Kidney (tissue), 14 donors: ENCODE results near the gene PRR16. TPM values are rescaled to one million over a fixed set of nuclear protein-coding genes. Genes with fewer than 3 reads are reported as not detected.

Source experiments
- DNase-seq, 5 donors: peaks; one replicate each; pipeline ENCODE4 v3.0.0-alpha.2; 2013 to 2020
- FAIRE-seq: peaks from 2 replicates; lab custom pipeline; 2012; peaks lifted over from hg19 to GRCh38; lab: Jason Lieb, UNC
- H3K27ac ChIP-seq, 2 donors: one replicate each; pipeline ENCODE4 v1.7.0; 2013; ENCODE audit warnings: low read depth in 2 of 2, low read length in 2 of 2, inconsistent platforms in 1 of 2
- H3K27me3 ChIP-seq: one replicate; pipeline ENCODE4 v1.7.1; 2013; ENCODE audit warnings: low read length, inconsistent platforms; ENCODE audit not compliant: control insufficient read depth, insufficient read depth
- H3K36me3 ChIP-seq, 3 donors: one replicate each; pipeline versions ENCODE4 v1.7.0 to v1.7.1; 2013; ENCODE audit warnings: low read length in 3 of 3, control low read depth in 1 of 3, inconsistent platforms in 1 of 3; ENCODE audit not compliant: insufficient read depth in 3 of 3, control insufficient read depth in 2 of 3
- H3K4me1 ChIP-seq, 3 donors: one replicate each; pipeline versions ENCODE4 v1.7.0 to v1.7.1; 2013; ENCODE audit warnings: low read length in 3 of 3, inconsistent platforms in 1 of 3, low read depth in 1 of 3; ENCODE audit not compliant: control insufficient read depth in 2 of 3, insufficient read depth in 2 of 3
- H3K4me3 ChIP-seq, 3 donors: one replicate each; pipeline versions ENCODE4 v1.7.0 to v1.8.1; 2013; ENCODE audit warnings: low read length in 3 of 3, control low read depth in 1 of 3, inconsistent platforms in 1 of 3
- H3K9ac ChIP-seq, 3 donors: one replicate each; pipeline versions ENCODE4 v1.7.0 to v1.7.1; 2013; ENCODE audit warnings: low read length in 3 of 3, control low read depth in 1 of 3, inconsistent platforms in 1 of 3
- H3K9me3 ChIP-seq, 3 donors: one replicate each; pipeline versions ENCODE4 v1.7.0 to v1.7.1; 2013; ENCODE audit warnings: low read length in 3 of 3, control low read depth in 1 of 3, inconsistent platforms in 1 of 3; ENCODE audit not compliant: control insufficient read depth in 2 of 3, insufficient read depth in 1 of 3
- CTCF ChIP-seq: IDR thresholded peaks from 3 replicates; pipeline ENCODE4 v1.5.1; 2012; ENCODE audit warnings: mild to moderate bottlenecking, moderate library complexity, borderline replicate concordance; ENCODE audit not compliant: insufficient read depth; ENCODE audit errors: extremely low read depth
- intact Hi-C: fragments of 100-400 bp; cut with DNase I; formaldehyde crosslinking; loops from one replicate; pipeline ENCODE4 v1.11.1; 2022
- polyA plus RNA-seq: library from polyadenylated mRNA; stranded (reverse); fragments of 350-450 nt; fragmentation: Illumina TruSeq; extraction: RNeasy Lipid Tissue Mini Kit (QIAGEN cat#74804); gene quantifications from one replicate; pipeline ENCODE4 v1.2.3, GENCODE V29; 2014; ENCODE audit warnings: low read depth, low replicate concordance; ENCODE audit not compliant: insufficient read depth
- total RNA-seq: library from RNA; stranded (reverse); fragmentation: NEBNext Ultra II Directional; extraction: Animal tissue kit (Norgen Biotek cat#: 25700); gene quantifications from one replicate; pipeline ENCODE4 v1.2.1, GENCODE V29; 2021
- donor health status: control.
- donor health status: control.
- donor health status: control.
- donor health status: control.
- donor health status: control.
- donor health status: DM: yes; HTN: yes; CAD: no.
- donor health status: Normal renal cell carcinoma (clear cell type).

Gene PRR16
- total and polyA plus RNA-seq, 2 donors from 2014 or later, result 2.4 to 3.6 TPM

- intact Hi-C loops, result no loop called here
- Histone ChIP-seq H3K4me1 (no peaks in the 10 kb centered on the region), H3K9ac (no peak overlapping the region), H3K36me3 (no peaks in the 10 kb centered on the region), H3K4me3 (no peak overlapping the region), H3K9me3 (no peaks in the 10 kb centered on the region), H3K27me3 (no peaks in the 10 kb centered on the region), H3K27ac (no peak overlapping the region)
- DNase-seq (no peak), FAIRE-seq (no peak)
- TF ChIP-seq CTCF, result no peak
Measured at GRCh38 chr5:120535900-120536299, 71.8 kb downstream of the PRR16 start.

- DNase-seq, result no peak
- no peak overlapping the region for H3K9ac ChIP-seq
- TF ChIP-seq CTCF, result no peak
- H3K27me3 ChIP-seq, result no peaks in the 10 kb centered on the region
- no peaks in the 10 kb centered on the region for H3K4me1 ChIP-seq
- no peak for FAIRE-seq
- intact Hi-C loops, result no loop called here
- no peaks in the 10 kb centered on the region for H3K36me3 ChIP-seq
- H3K4me3 ChIP-seq, result no peak overlapping the region
- no peaks in the 10 kb centered on the region for H3K9me3 ChIP-seq
- H3K27ac ChIP-seq, result no peak overlapping the region
Measured at GRCh38 chr5:120538149-120538548, 74.0 kb downstream of the PRR16 start.

- H3K27ac ChIP-seq, result no peak overlapping the region
- H3K9ac ChIP-seq, result no peak overlapping the region
- H3K4me3 ChIP-seq, result no peak overlapping the region
- H3K27me3 ChIP-seq, result no peaks in the 10 kb centered on the region
- FAIRE-seq (no peak), DNase-seq (no peak)
- intact Hi-C loops, result no loop called here
- H3K36me3 ChIP-seq, result no peaks in the 10 kb centered on the region
- H3K4me1 ChIP-seq, result no peaks in the 10 kb centered on the region
- H3K9me3 ChIP-seq, result no peaks in the 10 kb centered on the region
- no peak for TF ChIP-seq CTCF
Measured at GRCh38 chr5:120538644-120539043, 74.5 kb downstream of the PRR16 start.

- Histone ChIP-seq H3K9ac (no peak overlapping the region), H3K27ac (no peak overlapping the region), H3K4me3 (no peak overlapping the region), H3K9me3 (no peaks in the 10 kb centered on the region), H3K36me3 (no peaks in the 10 kb centered on the region), H3K27me3 (no peaks in the 10 kb centered on the region), H3K4me1 (no peaks in the 10 kb centered on the region)
- FAIRE-seq (no peak), DNase-seq (no peak)
- intact Hi-C loops, result no loop called here
- TF ChIP-seq CTCF, result no peak
Measured at GRCh38 chr5:120539471-120539870, 75.4 kb downstream of the PRR16 start.
